CD14-positive monocyte (primary cell): ENCODE data around the gene SDK1. TPM values are rescaled to one million over a fixed set of nuclear protein-coding genes. Genes with fewer than 3 reads are reported as not detected.

Source experiments
- DNase-seq, 3 donors: peaks; one replicate each; pipeline ENCODE4 v3.0.0-alpha.2; 2011 to 2022
- H2AFZ ChIP-seq: 2 replicates; pipeline ENCODE4 v1.6.0; 2012; ENCODE audit warnings: mild to moderate bottlenecking, low read depth, low read length, inconsistent platforms; ENCODE audit not compliant: insufficient read depth, poor library complexity, severe bottlenecking
- H3K27ac ChIP-seq, 2 donors: 1 replicate in 1 of 2; 2 replicates in 1 of 2; pipeline ENCODE4 v1.5.1; 2012 to 2013; ENCODE audit warnings: low read length in 2 of 2, control low read depth in 1 of 2, inconsistent platforms in 1 of 2, low read depth in 1 of 2, mild to moderate bottlenecking in 1 of 2
- H3K27me3 ChIP-seq, 2 donors: one replicate each; pipeline versions ENCODE4 v1.6.0 to v1.6.1; 2011 to 2013; ENCODE audit warnings: low read length in 2 of 2; ENCODE audit not compliant: control insufficient read depth in 2 of 2, insufficient read depth in 2 of 2
- H3K36me3 ChIP-seq, 2 donors: replicated peaks in 1 of 2; 1 replicate in 1 of 2; 2 replicates in 1 of 2; pipeline versions ENCODE4 v1.5.1 to v1.6.1; 2012 to 2013; ENCODE audit warnings: low read length in 2 of 2, control low read depth in 1 of 2, inconsistent platforms in 1 of 2, mild to moderate bottlenecking in 1 of 2; ENCODE audit not compliant: insufficient read depth in 2 of 2, control insufficient read depth in 1 of 2
- H3K4me1 ChIP-seq, 2 donors: 1 replicate in 1 of 2; 2 replicates in 1 of 2; pipeline versions ENCODE4 v1.5.1 to v1.6.1; 2012 to 2013; ENCODE audit warnings: low read length in 2 of 2, control low read depth in 1 of 2, inconsistent platforms in 1 of 2, mild to moderate bottlenecking in 1 of 2, moderate library complexity in 1 of 2; ENCODE audit not compliant: insufficient read depth in 2 of 2, control insufficient read depth in 1 of 2
- H3K4me2 ChIP-seq: replicated peaks from 2 replicates; pipeline ENCODE3; 2012; ENCODE audit warnings: low read length, moderate library complexity, mild to moderate bottlenecking; ENCODE audit not compliant: poor library complexity, severe bottlenecking; ENCODE audit errors: extremely low read depth
- H3K4me3 ChIP-seq, 3 experiments: fragments of 200-600 bp in 1 of 3; sonication (generic) in 1 of 3; replicated peaks in 1 of 3; 1 replicate in 2 of 3; 2 replicates in 1 of 3; pipeline ENCODE4 v1.5.1; 2011 to 2013; ENCODE audit warnings: low read length in 3 of 3, mild to moderate bottlenecking in 3 of 3, control low read depth in 2 of 3, low read depth in 2 of 3, inconsistent platforms in 1 of 3, moderate library complexity in 1 of 3
- H3K79me2 ChIP-seq: 2 replicates; pipeline ENCODE4 v1.6.0; 2012; ENCODE audit warnings: mild to moderate bottlenecking, control low read depth, inconsistent platforms, low read length, moderate library complexity; ENCODE audit not compliant: insufficient read depth
- H3K9ac ChIP-seq: 2 replicates; pipeline ENCODE4 v1.6.0; 2017; ENCODE audit warnings: low read length, mild to moderate bottlenecking; ENCODE audit not compliant: insufficient read depth, poor library complexity, severe bottlenecking
- H3K9me3 ChIP-seq, 2 donors: replicated peaks in 1 of 2; 1 replicate in 1 of 2; 2 replicates in 1 of 2; pipeline versions ENCODE4 v1.5.1 to v1.6.1; 2012 to 2013; ENCODE audit warnings: low read length in 2 of 2, control low read depth in 1 of 2; ENCODE audit not compliant: control insufficient read depth in 1 of 2, insufficient read depth in 1 of 2
- H4K20me1 ChIP-seq: 2 replicates; pipeline ENCODE4 v1.6.0; 2012; ENCODE audit warnings: mild to moderate bottlenecking, low read length, control low read depth, moderate library complexity; ENCODE audit not compliant: insufficient read depth
- H3K27ac Mint-ChIP-seq, 7 donors: one replicate each; pipeline ENCODE4 v1.8.0; 2020; ENCODE audit warnings: mild to moderate bottlenecking in 7 of 7, mixed read lengths in 7 of 7, moderate library complexity in 6 of 7, inconsistent platforms in 2 of 7
- H3K27me3 Mint-ChIP-seq, 3 donors: one replicate each; pipeline ENCODE4 v1.8.0; 2021 to 2022; ENCODE audit warnings: low read depth in 3 of 3, mild to moderate bottlenecking in 3 of 3, mixed read lengths in 3 of 3, moderate library complexity in 3 of 3, inconsistent platforms in 1 of 3
- H3K36me3 Mint-ChIP-seq, 2 donors: one replicate each; pipeline ENCODE4 v1.8.0; 2020; ENCODE audit warnings: mixed read lengths in 2 of 2, inconsistent platforms in 1 of 2, mild to moderate bottlenecking in 1 of 2
- H3K4me1 Mint-ChIP-seq: one replicate; pipeline ENCODE4 v1.8.0; 2020; ENCODE audit warnings: mild to moderate bottlenecking, mixed read lengths
- H3K4me3 Mint-ChIP-seq, 2 donors: one replicate each; pipeline ENCODE4 v1.8.0; 2020; ENCODE audit warnings: mild to moderate bottlenecking in 2 of 2, mixed read lengths in 2 of 2, moderate library complexity in 1 of 2
- H3K9me3 Mint-ChIP-seq, 7 donors: one replicate each; pipeline ENCODE4 v1.8.0; 2020 to 2022; ENCODE audit warnings: mixed read lengths in 7 of 7, mild to moderate bottlenecking in 6 of 7, moderate library complexity in 6 of 7, inconsistent platforms in 2 of 7
- CTCF ChIP-seq: fragments of 200-600 bp; IDR thresholded peaks from one replicate; pipeline ENCODE4 v1.8.0; 2022; ENCODE audit warnings: antibody characterized with exemption, mild to moderate bottlenecking
- WGBS: methylation state at CpG from one replicate; pipeline ENCODE4 v1.1.5; 2013; ENCODE audit warnings: missing lambda C conversion rate; ENCODE audit not compliant: insufficient coverage; 5-methylcytosine and 5-hydroxymethylcytosine counted together
- intact Hi-C, 2 donors: fragments of 100-400 bp; cut with micrococcal nuclease; formaldehyde crosslinking; loops; one replicate each; pipeline versions ENCODE4 v1.15.0 to v1.15.1; 2023
- polyA plus RNA-seq, 3 donors: library from polyadenylated mRNA; depleted of rRNA in 1 of 3; unstranded in 2 of 3; stranded (reverse) in 1 of 3; fragments of 300-500 nt in 2 of 3; fragments of >200 nt in 1 of 3; fragmentation: Illumina TruSeq in 2 of 3; gene quantifications; 1 replicate in 2 of 3; 2 replicates in 1 of 3; pipeline ENCODE4 v1.2.3, GENCODE V29; 2012 to 2021

SDK1 gene
- polyA plus RNA-seq, 3 donors: 0.01 TPM; not detected in 2

- Histone ChIP-seq H3K4me1 (no peaks in the 10 kb centered on the region), H3K27me3 (no peaks in the 10 kb centered on the region), H4K20me1 (no peaks in the 10 kb centered on the region), H3K9ac (no peak overlapping the region), H3K4me3 (no peak overlapping the region), H2AFZ (no peak overlapping the region), H3K4me2 (no peak overlapping the region), H3K9me3 (no peaks in the 10 kb centered on the region), H3K27ac (no peak overlapping the region), H3K79me2 (no peaks in the 10 kb centered on the region), H3K36me3 (no peaks in the 10 kb centered on the region)
- DNase-seq: no peak
- Mint-ChIP-seq H3K27me3 (peaks cover 1 to 5% (median 2%) of the 10 kb centered on the region in 3 donors), H3K27ac (no peak overlapping the region), H3K4me3 (no peak overlapping the region), H3K36me3 (no peaks in the 10 kb centered on the region), H3K9me3 (no peaks in the 10 kb centered on the region), H3K4me1 (no peaks in the 10 kb centered on the region)
- intact Hi-C loops: no loop called here
- TF ChIP-seq CTCF: no peak
- 83% methylated on average over 1 of the region's 4 CpGs for WGBS
Measured at GRCh38 chr7:3380034-3380433, 79.0 kb downstream of the SDK1 start.

GRCh38 chr7:3380886-3381685 lies 80.0 kb downstream of the SDK1 start:
- Mint-ChIP-seq H3K27ac (no peak overlapping the region), H3K4me1 (no peaks in the 10 kb centered on the region), H3K36me3 (no peaks in the 10 kb centered on the region), H3K4me3 (no peak overlapping the region), H3K27me3 (peaks cover 0 to 5% (median 1%) of the 10 kb centered on the region in 3 donors), H3K9me3 (no peaks in the 10 kb centered on the region)
- no peak overlapping the region for H3K4me3 ChIP-seq
- H3K4me2 ChIP-seq: no peak overlapping the region
- H4K20me1 ChIP-seq: no peaks in the 10 kb centered on the region
- H3K9me3 ChIP-seq: no peaks in the 10 kb centered on the region
- no peak overlapping the region for H2AFZ ChIP-seq
- H3K36me3 ChIP-seq: no peaks in the 10 kb centered on the region
- H3K27me3 ChIP-seq: no peaks in the 10 kb centered on the region
- H3K27ac ChIP-seq: no peak overlapping the region
- no peak overlapping the region for H3K9ac ChIP-seq
- H3K79me2 ChIP-seq: no peaks in the 10 kb centered on the region
- 91% methylated on average over 10 of the region's 12 CpGs for WGBS
- no peaks in the 10 kb centered on the region for H3K4me1 ChIP-seq
- intact Hi-C loops: no loop called here
- DNase-seq: no peak
- no peak for TF ChIP-seq CTCF
